DOHH2 (cell line): ENCODE results near the gene FMNL2.
"Not testable (repeated sequence)": the region's sequence is repeated elsewhere in the genome, so short reads cannot be mapped to it uniquely, and the experiment has no call there.

Source experiments
- H3F3A ChIP-seq: fragments of 200-600 bp; sonication (generic), shearing (Covaris generic); 2 replicates; pipeline ENCODE4 v1.6.0; 2016; ENCODE audit warnings: antibody characterized with exemption, mild to moderate bottlenecking; ENCODE audit not compliant: control insufficient read depth, insufficient read depth
- H3K27ac ChIP-seq: fragments of 200-600 bp; sonication (generic); 2 replicates; pipeline ENCODE4 v1.5.1; 2014; ENCODE audit warnings: low read depth, mild to moderate bottlenecking, low read length, moderate library complexity
- H3K27me3 ChIP-seq: fragments of 200-600 bp; sonication (generic); 2 replicates; pipeline ENCODE4 v1.6.1; 2014; ENCODE audit warnings: mild to moderate bottlenecking, low read length, mixed read lengths; ENCODE audit not compliant: control insufficient read depth
- H3K36me3 ChIP-seq: fragments of 200-600 bp; sonication (generic); 2 replicates; pipeline ENCODE4 v1.6.1; 2014; ENCODE audit warnings: mild to moderate bottlenecking, low read length, moderate library complexity, mixed read lengths; ENCODE audit not compliant: control insufficient read depth
- H3K4me1 ChIP-seq: fragments of 200-600 bp; sonication (generic); 2 replicates; pipeline ENCODE4 v1.6.1; 2014; ENCODE audit warnings: mild to moderate bottlenecking, low read length, mixed read lengths; ENCODE audit not compliant: control insufficient read depth
- H3K4me2 ChIP-seq: fragments of 200-600 bp; sonication (generic); 2 replicates; pipeline ENCODE4 v1.6.0; 2014; ENCODE audit warnings: mild to moderate bottlenecking, low read length, moderate library complexity
- H3K4me3 ChIP-seq: fragments of 200-600 bp; sonication (generic); 2 replicates; pipeline ENCODE4 v1.5.1; 2014; ENCODE audit warnings: mild to moderate bottlenecking, low read length, mixed read lengths
- H3K79me2 ChIP-seq: fragments of 200-600 bp; sonication (generic); 2 replicates; pipeline ENCODE4 v1.6.1; 2014; ENCODE audit warnings: mild to moderate bottlenecking, low read length, mixed read lengths; ENCODE audit not compliant: control insufficient read depth
- H3K9me2 ChIP-seq: fragments of 200-600 bp; sonication (generic); replicated peaks from 2 replicates; pipeline ENCODE4 v1.6.1; 2014; ENCODE audit warnings: mild to moderate bottlenecking, low read length, mixed read lengths; ENCODE audit not compliant: control insufficient read depth
- H3K9me3 ChIP-seq: fragments of 200-600 bp; sonication (generic); 2 replicates; pipeline ENCODE4 v1.6.1; 2014; ENCODE audit warnings: antibody characterized with exemption, low read length, mixed read lengths; ENCODE audit not compliant: control insufficient read depth, insufficient read depth
- H4K20me1 ChIP-seq: fragments of 200-600 bp; sonication (generic); 2 replicates; pipeline ENCODE4 v1.6.0; 2014; ENCODE audit warnings: low read depth, mild to moderate bottlenecking, antibody characterized with exemption, low read length, moderate library complexity; ENCODE audit not compliant: control insufficient read depth, insufficient read depth
- EZH2phosphoT487 ChIP-seq: fragments of 200-600 bp; sonication (generic); IDR thresholded peaks from 2 replicates; pipeline ENCODE4 v1.6.1; 2017; ENCODE audit warnings: borderline replicate concordance, mild to moderate bottlenecking, antibody characterized with exemption, low read length, moderate library complexity, mixed read lengths
- TF ChIP-seq, protein P1 (sequence below): fragments of 200-600 bp; sonication (generic); IDR thresholded peaks from one replicate; pipeline ENCODE4 v1.5.1; 2014; ENCODE audit warnings: antibody characterized with exemption, mild to moderate bottlenecking, low read depth, low read length; ENCODE audit not compliant: poor library complexity, severe bottlenecking

The FMNL2 gene

DNA sequence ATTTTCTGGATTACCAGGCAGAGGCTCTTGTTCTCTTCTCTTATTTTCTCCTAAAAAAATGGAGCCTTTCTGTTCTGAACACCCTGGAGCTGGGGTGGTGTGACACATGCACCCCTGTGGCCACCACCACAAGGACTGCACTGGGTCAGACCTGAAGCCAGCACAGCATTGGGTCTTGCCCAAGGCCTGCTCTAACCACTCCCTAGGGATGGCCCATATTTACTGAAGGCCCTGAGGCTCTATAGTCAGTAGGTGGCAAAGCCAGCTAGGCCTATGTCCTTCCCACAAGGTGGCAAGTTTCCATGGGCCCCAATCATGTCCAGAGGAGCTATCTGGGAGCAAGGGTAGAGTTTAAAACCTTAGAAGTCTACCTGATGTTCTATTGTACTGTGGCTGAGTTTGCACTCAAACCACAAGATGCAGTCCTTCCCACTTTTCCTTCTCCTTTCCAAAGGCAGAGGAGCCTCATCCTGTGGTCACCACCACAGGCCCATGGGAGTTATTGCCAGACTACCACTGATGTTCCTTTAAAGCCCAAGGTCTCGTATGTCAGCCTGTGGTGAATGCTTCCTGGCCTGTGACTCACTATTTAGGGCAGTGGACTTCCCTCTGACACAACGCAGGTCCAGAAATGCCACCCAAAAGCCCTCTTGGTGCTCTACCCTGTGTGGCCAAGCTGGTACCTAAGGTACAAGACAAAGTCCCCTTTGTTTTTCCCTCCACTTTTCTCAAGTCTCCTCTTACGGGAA, 15.0 kb upstream of the FMNL2 start:
- Histone ChIP-seq H4K20me1 (no peaks in the 10 kb centered on the region), H3K9me2 (no peaks in the 10 kb centered on the region), H3K36me3 (no peaks in the 10 kb centered on the region), H3K4me1 (no peaks in the 10 kb centered on the region), H3K4me2 (no peak overlapping the region), H3K27ac (no peak overlapping the region), H3K27me3 (no peaks in the 10 kb centered on the region), H3K9me3 (no peaks in the 10 kb centered on the region), H3K79me2 (no peaks in the 10 kb centered on the region), H3K4me3 (no peak overlapping the region), H3F3A (no peaks in the 10 kb centered on the region)
- TF ChIP-seq EZH2phosphoT487 = no peak
- TF ChIP-seq, protein P1, sequence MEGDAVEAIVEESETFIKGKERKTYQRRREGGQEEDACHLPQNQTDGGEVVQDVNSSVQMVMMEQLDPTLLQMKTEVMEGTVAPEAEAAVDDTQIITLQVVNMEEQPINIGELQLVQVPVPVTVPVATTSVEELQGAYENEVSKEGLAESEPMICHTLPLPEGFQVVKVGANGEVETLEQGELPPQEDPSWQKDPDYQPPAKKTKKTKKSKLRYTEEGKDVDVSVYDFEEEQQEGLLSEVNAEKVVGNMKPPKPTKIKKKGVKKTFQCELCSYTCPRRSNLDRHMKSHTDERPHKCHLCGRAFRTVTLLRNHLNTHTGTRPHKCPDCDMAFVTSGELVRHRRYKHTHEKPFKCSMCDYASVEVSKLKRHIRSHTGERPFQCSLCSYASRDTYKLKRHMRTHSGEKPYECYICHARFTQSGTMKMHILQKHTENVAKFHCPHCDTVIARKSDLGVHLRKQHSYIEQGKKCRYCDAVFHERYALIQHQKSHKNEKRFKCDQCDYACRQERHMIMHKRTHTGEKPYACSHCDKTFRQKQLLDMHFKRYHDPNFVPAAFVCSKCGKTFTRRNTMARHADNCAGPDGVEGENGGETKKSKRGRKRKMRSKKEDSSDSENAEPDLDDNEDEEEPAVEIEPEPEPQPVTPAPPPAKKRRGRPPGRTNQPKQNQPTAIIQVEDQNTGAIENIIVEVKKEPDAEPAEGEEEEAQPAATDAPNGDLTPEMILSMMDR = no peak

DNA sequence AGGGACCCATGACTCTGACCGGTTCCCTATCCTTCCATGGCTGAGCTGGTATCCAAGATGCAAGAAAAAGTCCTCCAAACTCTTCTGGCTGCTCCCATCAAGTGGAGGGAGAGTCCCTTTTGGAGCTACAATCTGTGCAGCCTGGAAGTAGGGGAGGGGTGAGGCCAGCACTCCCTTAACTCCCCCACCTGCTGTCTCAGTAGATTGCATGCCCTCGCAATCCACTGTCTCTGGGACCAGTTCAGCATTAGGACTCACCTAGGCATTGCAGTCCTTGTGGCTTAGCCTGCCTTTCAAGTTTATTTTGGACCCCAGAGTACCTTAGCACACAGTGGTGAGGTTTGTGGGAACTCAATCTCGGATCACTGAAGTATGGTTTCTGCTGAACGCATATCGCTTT, 14.2 kb upstream of the FMNL2 start:
- Histone ChIP-seq H3K9me3 (no peaks in the 10 kb centered on the region), H3K27me3 (no peaks in the 10 kb centered on the region), H3K27ac (no peak overlapping the region), H3K79me2 (no peaks in the 10 kb centered on the region), H3K4me3 (no peak overlapping the region), H4K20me1 (no peaks in the 10 kb centered on the region), H3K4me2 (no peak overlapping the region), H3K4me1 (no peaks in the 10 kb centered on the region), H3F3A (no peaks in the 10 kb centered on the region), H3K9me2 (no peaks in the 10 kb centered on the region), H3K36me3 (no peaks in the 10 kb centered on the region)
- no peak for TF ChIP-seq EZH2phosphoT487
- TF ChIP-seq, protein P1 = no peak

DNA sequence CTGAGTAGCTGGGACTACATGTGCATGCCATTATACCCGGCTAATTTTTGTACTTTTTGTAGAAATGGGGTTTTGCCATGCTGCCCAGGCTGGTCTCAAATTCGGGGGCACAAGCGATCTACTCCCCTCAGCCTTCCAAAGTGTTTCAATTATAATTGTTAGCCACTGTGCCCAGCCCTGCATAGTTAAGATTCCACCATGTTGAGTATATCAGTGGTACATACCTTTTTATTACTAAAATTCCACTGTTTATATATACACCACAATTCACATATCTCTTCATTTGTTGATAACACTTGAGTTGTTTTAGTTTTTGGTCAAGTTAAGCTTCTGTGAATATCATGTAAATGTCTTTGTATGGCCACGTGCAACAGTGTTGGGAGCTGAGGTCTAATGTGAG, 12.8 kb upstream of the FMNL2 start:
- no peaks in the 10 kb centered on the region for H3K4me1 ChIP-seq
- no peak overlapping the region for H3K4me2 ChIP-seq
- H3K9me2 ChIP-seq = no peaks in the 10 kb centered on the region
- H3K4me3 ChIP-seq = no peak overlapping the region
- no peaks in the 10 kb centered on the region for H3K36me3 ChIP-seq
- H3K79me2 ChIP-seq = no peaks in the 10 kb centered on the region
- no peaks in the 10 kb centered on the region for H3K27me3 ChIP-seq
- H3K9me3 ChIP-seq = no peaks in the 10 kb centered on the region
- no peaks in the 10 kb centered on the region for H3F3A ChIP-seq
- TF ChIP-seq EZH2phosphoT487 = no peak
- TF ChIP-seq, protein P1 = no peak
- no peak overlapping the region for H3K27ac ChIP-seq
- no peaks in the 10 kb centered on the region for H4K20me1 ChIP-seq

DNA sequence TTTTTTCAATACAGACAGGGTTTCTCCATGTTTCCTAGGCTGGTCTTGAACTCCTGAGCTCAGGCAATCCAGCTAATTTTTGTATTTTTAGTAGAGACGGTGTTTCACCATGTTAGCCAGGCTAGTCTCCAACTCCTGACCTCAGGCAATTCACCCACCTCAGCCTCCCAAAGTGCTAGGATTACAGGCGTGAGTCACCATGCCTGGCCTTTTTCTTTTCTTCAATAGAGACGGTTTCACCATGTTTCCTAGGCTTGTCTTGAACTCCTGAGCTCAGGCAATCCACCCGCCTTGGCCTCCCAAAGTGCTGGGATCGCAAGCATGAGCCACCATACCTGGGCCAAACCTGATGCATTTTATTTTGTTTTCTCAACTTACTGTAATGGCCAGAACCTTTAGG, 9.8 kb upstream of the FMNL2 start:
- not testable (repeated sequence) for H3K4me3 ChIP-seq, H4K20me1 ChIP-seq, H3F3A ChIP-seq, H3K27ac ChIP-seq, H3K79me2 ChIP-seq, H3K4me2 ChIP-seq, H3K4me1 ChIP-seq, H3K9me2 ChIP-seq, H3K36me3 ChIP-seq, H3K9me3 ChIP-seq, H3K27me3 ChIP-seq
